Measurements from ENCODE around the gene SLC25A15. TPM values are rescaled to one million over a fixed set of nuclear protein-coding genes. Genes with fewer than 3 reads are reported as not detected.
"Not testable (repeated sequence)": the region's sequence is repeated elsewhere in the genome, so short reads cannot be mapped to it uniquely, and the experiment has no call there.

SLC25A15 gene
- total RNA-seq, 1 experiment from 2014 or later = 19.6 TPM

GRCh38 chr13:40784540-40784939 is 4.9 kb upstream of the SLC25A15 start:
- Histone ChIP-seq H3K36me3 (ENCODE audit: insufficient read depth, low read length, poor library complexity, severe bottlenecking) (no peaks in the 10 kb centered on the region), H3K4me1 (ENCODE audit: insufficient read depth, low read length, poor library complexity, severe bottlenecking) (no peaks in the 10 kb centered on the region), H3K9me3 (ENCODE audit: low read depth, low read length, poor library complexity, severe bottlenecking) (no peaks in the 10 kb centered on the region), H3K4me3 (ENCODE audit: low read depth, low read length, poor library complexity, severe bottlenecking) (no peak overlapping the region), H3K27me3 (replicated peaks; ENCODE audit: insufficient read depth, low read depth, low read length, poor library complexity) (no peaks in the 10 kb centered on the region), H3K27ac (ENCODE audit: low read depth, low read length, poor library complexity, severe bottlenecking) (no peak overlapping the region)
- DNase-seq (ENCODE audit: low spot score) = no peak
- intact Hi-C loops (cut with micrococcal nuclease; ENCODE audit: unreplicated experiment) = no loop called here
- CTCF ChIA-PET = no interaction called here
- POLR2A ChIA-PET (ENCODE audit: low non-redundant PET) = no interaction called here
- no TSS peak for BruUV-seq (replicated peaks)
- TF ChIP-seq, protein P1, sequence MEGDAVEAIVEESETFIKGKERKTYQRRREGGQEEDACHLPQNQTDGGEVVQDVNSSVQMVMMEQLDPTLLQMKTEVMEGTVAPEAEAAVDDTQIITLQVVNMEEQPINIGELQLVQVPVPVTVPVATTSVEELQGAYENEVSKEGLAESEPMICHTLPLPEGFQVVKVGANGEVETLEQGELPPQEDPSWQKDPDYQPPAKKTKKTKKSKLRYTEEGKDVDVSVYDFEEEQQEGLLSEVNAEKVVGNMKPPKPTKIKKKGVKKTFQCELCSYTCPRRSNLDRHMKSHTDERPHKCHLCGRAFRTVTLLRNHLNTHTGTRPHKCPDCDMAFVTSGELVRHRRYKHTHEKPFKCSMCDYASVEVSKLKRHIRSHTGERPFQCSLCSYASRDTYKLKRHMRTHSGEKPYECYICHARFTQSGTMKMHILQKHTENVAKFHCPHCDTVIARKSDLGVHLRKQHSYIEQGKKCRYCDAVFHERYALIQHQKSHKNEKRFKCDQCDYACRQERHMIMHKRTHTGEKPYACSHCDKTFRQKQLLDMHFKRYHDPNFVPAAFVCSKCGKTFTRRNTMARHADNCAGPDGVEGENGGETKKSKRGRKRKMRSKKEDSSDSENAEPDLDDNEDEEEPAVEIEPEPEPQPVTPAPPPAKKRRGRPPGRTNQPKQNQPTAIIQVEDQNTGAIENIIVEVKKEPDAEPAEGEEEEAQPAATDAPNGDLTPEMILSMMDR (conservative IDR thresholded peaks at IDR 0.05; ENCODE audit: low read depth, low read length) = no peak
- no peak for TF ChIP-seq EZH2 (IDR thresholded peaks at IDR 0.05; ENCODE audit: borderline replicate concordance, low read depth, low read length, poor library complexity, severe bottlenecking)

DNA sequence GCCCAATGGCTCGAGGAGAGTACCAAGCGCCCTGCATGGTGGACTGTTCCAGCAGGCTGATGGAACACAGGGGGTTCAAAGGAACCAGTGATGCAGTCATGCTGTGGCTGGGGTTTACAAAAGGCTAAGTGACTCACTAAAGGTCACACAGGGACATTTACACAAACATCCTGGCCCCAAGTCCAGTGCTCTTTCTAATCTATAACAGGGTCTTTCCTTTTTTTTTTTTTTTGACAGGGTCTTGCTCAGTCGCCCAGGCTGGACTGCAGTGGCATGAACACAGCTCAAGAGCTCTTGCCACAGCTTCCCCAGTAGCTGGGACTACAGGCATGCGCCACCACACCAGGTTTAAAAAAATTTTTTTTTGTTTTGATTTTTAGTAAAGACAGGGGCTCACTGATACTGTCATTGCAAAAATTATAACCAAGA is 2.8 kb upstream of the SLC25A15 start:
- Histone ChIP-seq H3K4me3 (ENCODE audit: low read depth, low read length, poor library complexity, severe bottlenecking) (no peak overlapping the region), H3K27ac (ENCODE audit: low read depth, low read length, poor library complexity, severe bottlenecking) (no peak overlapping the region), H3K27me3 (replicated peaks; ENCODE audit: insufficient read depth, low read depth, low read length, poor library complexity) (no peaks in the 10 kb centered on the region), H3K9me3 (ENCODE audit: low read depth, low read length, poor library complexity, severe bottlenecking) (no peaks in the 10 kb centered on the region), H3K4me1 (ENCODE audit: insufficient read depth, low read length, poor library complexity, severe bottlenecking) (no peaks in the 10 kb centered on the region), H3K36me3 (ENCODE audit: insufficient read depth, low read length, poor library complexity, severe bottlenecking) (no peaks in the 10 kb centered on the region)
- intact Hi-C loops (cut with micrococcal nuclease; ENCODE audit: unreplicated experiment) = no loop called here
- TF ChIP-seq, protein P1 (conservative IDR thresholded peaks at IDR 0.05; ENCODE audit: low read depth, low read length) = no peak
- TF ChIP-seq EZH2 (IDR thresholded peaks at IDR 0.05; ENCODE audit: borderline replicate concordance, low read depth, low read length, poor library complexity, severe bottlenecking) = no peak
- POLR2A ChIA-PET (ENCODE audit: low non-redundant PET) = no interaction called here
- no peak for DNase-seq (ENCODE audit: low spot score)
- CTCF ChIA-PET = interaction anchor here (0.6 kb wide), 1 partner anchor 576 kb away, joined by 6 read pairs; no protein-coding TSS in a partner anchor
- BruUV-seq (replicated peaks) = no TSS peak

GRCh38 chr13:40787062-40787461 is 2.3 kb upstream of the SLC25A15 start:
- no peaks in the 10 kb centered on the region for H3K4me1 ChIP-seq (ENCODE audit: insufficient read depth, low read length, poor library complexity, severe bottlenecking)
- no peaks in the 10 kb centered on the region for H3K27me3 ChIP-seq (replicated peaks; ENCODE audit: insufficient read depth, low read depth, low read length, poor library complexity)
- DNase-seq (ENCODE audit: low spot score) = no peak
- ChIA-PET POLR2A (ENCODE audit: low non-redundant PET) (no interaction called here), CTCF (interaction anchor here (0.6 kb wide), 1 partner anchor 576 kb away, joined by 6 read pairs; no protein-coding TSS in a partner anchor)
- no peak overlapping the region for H3K27ac ChIP-seq (ENCODE audit: low read depth, low read length, poor library complexity, severe bottlenecking)
- no peaks in the 10 kb centered on the region for H3K9me3 ChIP-seq (ENCODE audit: low read depth, low read length, poor library complexity, severe bottlenecking)
- no peaks in the 10 kb centered on the region for H3K36me3 ChIP-seq (ENCODE audit: insufficient read depth, low read length, poor library complexity, severe bottlenecking)
- intact Hi-C loops (cut with micrococcal nuclease; ENCODE audit: unreplicated experiment) = no loop called here
- no peak overlapping the region for H3K4me3 ChIP-seq (ENCODE audit: low read depth, low read length, poor library complexity, severe bottlenecking)
- TF ChIP-seq EZH2 (IDR thresholded peaks at IDR 0.05; ENCODE audit: borderline replicate concordance, low read depth, low read length, poor library complexity, severe bottlenecking) = no peak
- TF ChIP-seq, protein P1 (conservative IDR thresholded peaks at IDR 0.05; ENCODE audit: low read depth, low read length) = no peak
- no TSS peak for BruUV-seq (replicated peaks)

- H3K9me3 ChIP-seq (ENCODE audit: low read depth, low read length, poor library complexity, severe bottlenecking); DNase-seq (ENCODE audit: low spot score); BruUV-seq (replicated peaks); H3K4me1 ChIP-seq (ENCODE audit: insufficient read depth, low read length, poor library complexity, severe bottlenecking); H3K27me3 ChIP-seq (replicated peaks; ENCODE audit: insufficient read depth, low read depth, low read length, poor library complexity); POLR2A ChIA-PET (ENCODE audit: low non-redundant PET); H3K36me3 ChIP-seq (ENCODE audit: insufficient read depth, low read length, poor library complexity, severe bottlenecking); intact Hi-C loops (cut with micrococcal nuclease; ENCODE audit: unreplicated experiment): not testable (repeated sequence)
- Histone ChIP-seq H3K4me3 (ENCODE audit: low read depth, low read length, poor library complexity, severe bottlenecking) (peak overlapping the region; percentile 75), H3K27ac (ENCODE audit: low read depth, low read length, poor library complexity, severe bottlenecking) (peak overlapping the region; percentile 77)
- CTCF ChIA-PET = interaction anchor here (0.6 kb wide), 1 partner anchor 103 kb away, joined by 3 read pairs; no protein-coding TSS in a partner anchor
Observed at GRCh38 chr13:40788540-40789274, 704 bp upstream of the SLC25A15 start.

Data from A673 (cell line).